CD4-positive, alpha-beta T cell (primary cell): ENCODE measurements around the gene FOXC2. TPM values are rescaled to one million over a fixed set of nuclear protein-coding genes. Genes with fewer than 3 reads are reported as not detected.

ENCODE experiments used
- ATAC-seq: fragments of 200-7000 bp; cut with Tn5 transposase; one replicate; pipeline ENCODE4 v1.10.0; 2022; ENCODE audit warnings: mild to moderate bottlenecking; ENCODE audit not compliant: poor library complexity
- CTCF ChIA-PET: fragments of 350-600 bp; sonication (Branson Sonifier 250); formaldehyde crosslinking; loops from one replicate; lab custom pipeline; 2021; ENCODE audit warnings: antibody characterized with exemption, inconsistent platforms; lab: Charles Lee
- POLR2A ChIA-PET: fragments of 350-600 bp; sonication (Branson Sonifier 250); formaldehyde crosslinking; loops from one replicate; lab custom pipeline; 2021; ENCODE audit warnings: antibody characterized with exemption, inconsistent platforms; lab: Charles Lee
- DNase-seq, 14 experiments: peaks; one replicate each; pipeline ENCODE4 v3.0.0-alpha.2; 2013 to 2020; ENCODE audit warnings: mixed read lengths in 2 of 14
- H3K27ac ChIP-seq, 2 donors: one replicate each; pipeline versions ENCODE4 v1.5.1 to v1.7.0; 2013; ENCODE audit warnings: low read length in 2 of 2, low read depth in 1 of 2, mild to moderate bottlenecking in 1 of 2
- H3K27me3 ChIP-seq, 2 experiments: 1 replicate in 1 of 2; 2 replicates in 1 of 2; pipeline versions ENCODE4 v1.6.1 to v1.7.0; 2013; ENCODE audit warnings: low read length in 2 of 2, control low read depth in 1 of 2, mild to moderate bottlenecking in 1 of 2, moderate library complexity in 1 of 2; ENCODE audit not compliant: insufficient read depth in 2 of 2, control insufficient read depth in 1 of 2
- H3K36me3 ChIP-seq: one replicate; pipeline ENCODE4 v1.6.1; 2013; ENCODE audit warnings: low read length, control low read depth; ENCODE audit not compliant: insufficient read depth
- H3K4me1 ChIP-seq: one replicate; pipeline ENCODE4 v1.6.1; 2013; ENCODE audit warnings: low read length, control low read depth; ENCODE audit not compliant: insufficient read depth
- H3K4me3 ChIP-seq: one replicate; pipeline ENCODE4 v1.5.1; 2013; ENCODE audit warnings: mild to moderate bottlenecking, low read length, moderate library complexity
- H3K9me3 ChIP-seq, 2 experiments: 1 replicate in 1 of 2; 2 replicates in 1 of 2; pipeline versions ENCODE4 v1.6.1 to v1.7.0; 2013; ENCODE audit warnings: low read length in 2 of 2, mild to moderate bottlenecking in 2 of 2, control low read depth in 1 of 2, moderate library complexity in 1 of 2; ENCODE audit not compliant: control insufficient read depth in 1 of 2, insufficient read depth in 1 of 2
- H3K27ac Mint-ChIP-seq: one replicate; pipeline ENCODE4 v1.8.0; 2020; ENCODE audit warnings: mixed read lengths
- H3K27me3 Mint-ChIP-seq: one replicate; pipeline ENCODE4 v1.8.0; 2021; ENCODE audit warnings: mixed read lengths
- H3K36me3 Mint-ChIP-seq: one replicate; pipeline ENCODE4 v1.8.0; 2021; ENCODE audit warnings: low read depth, mixed read lengths
- H3K4me1 Mint-ChIP-seq: one replicate; pipeline ENCODE4 v1.8.0; 2021; ENCODE audit warnings: low read depth, mixed read lengths
- H3K4me3 Mint-ChIP-seq: one replicate; pipeline ENCODE4 v1.8.0; 2020; ENCODE audit warnings: mild to moderate bottlenecking, mixed read lengths
- H3K9me3 Mint-ChIP-seq: one replicate; pipeline ENCODE4 v1.8.0; 2020; ENCODE audit warnings: mixed read lengths
- intact Hi-C, 2 experiments: fragments of 100-400 bp; cut with DNase I in 1 of 2; cut with micrococcal nuclease in 1 of 2; formaldehyde crosslinking; loops; one replicate each; pipeline versions ENCODE4 v1.15.1 to v1.9.0; 2023 to 2025; cut with DNase I, micrococcal nuclease
- total RNA-seq, 174 experiments: library from RNA in 2 of 174; stranded (reverse) in 2 of 174; gene quantifications; one replicate each; pipeline ENCODE4 v1.2.3 and lab custom pipeline; 2021 to 2026
- TF ChIP-seq, protein P1 (sequence below): fragments of 200-600 bp; IDR thresholded peaks from one replicate; pipeline ENCODE4 v1.8.0; 2022; ENCODE audit warnings: antibody characterized with exemption, mild to moderate bottlenecking

The FOXC2 gene
- total RNA-seq, 2 experiments from 2014 or later, result 0.11 to 0.19 TPM

- no peak for DNase-seq
- Histone ChIP-seq H3K4me1 (peaks cover 13% of the 10 kb centered on the region), H3K4me3 (no peak overlapping the region), H3K27ac (no peak overlapping the region), H3K36me3 (no peaks in the 10 kb centered on the region), H3K27me3 (peaks cover 16 to 23% of the 10 kb centered on the region in 2 experiments), H3K9me3 (peaks cover 0 to 26% of the 10 kb centered on the region in 2 experiments)
- TF ChIP-seq, protein P1, sequence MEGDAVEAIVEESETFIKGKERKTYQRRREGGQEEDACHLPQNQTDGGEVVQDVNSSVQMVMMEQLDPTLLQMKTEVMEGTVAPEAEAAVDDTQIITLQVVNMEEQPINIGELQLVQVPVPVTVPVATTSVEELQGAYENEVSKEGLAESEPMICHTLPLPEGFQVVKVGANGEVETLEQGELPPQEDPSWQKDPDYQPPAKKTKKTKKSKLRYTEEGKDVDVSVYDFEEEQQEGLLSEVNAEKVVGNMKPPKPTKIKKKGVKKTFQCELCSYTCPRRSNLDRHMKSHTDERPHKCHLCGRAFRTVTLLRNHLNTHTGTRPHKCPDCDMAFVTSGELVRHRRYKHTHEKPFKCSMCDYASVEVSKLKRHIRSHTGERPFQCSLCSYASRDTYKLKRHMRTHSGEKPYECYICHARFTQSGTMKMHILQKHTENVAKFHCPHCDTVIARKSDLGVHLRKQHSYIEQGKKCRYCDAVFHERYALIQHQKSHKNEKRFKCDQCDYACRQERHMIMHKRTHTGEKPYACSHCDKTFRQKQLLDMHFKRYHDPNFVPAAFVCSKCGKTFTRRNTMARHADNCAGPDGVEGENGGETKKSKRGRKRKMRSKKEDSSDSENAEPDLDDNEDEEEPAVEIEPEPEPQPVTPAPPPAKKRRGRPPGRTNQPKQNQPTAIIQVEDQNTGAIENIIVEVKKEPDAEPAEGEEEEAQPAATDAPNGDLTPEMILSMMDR, result no peak
- POLR2A ChIA-PET, result no interaction called here
- H3K27me3 Mint-ChIP-seq, result peaks cover 21% of the 10 kb centered on the region
- CTCF ChIA-PET, result no interaction called here
- peaks cover 2% of the 10 kb centered on the region for H3K36me3 Mint-ChIP-seq
- peaks cover 8% of the 10 kb centered on the region for H3K4me1 Mint-ChIP-seq
- ATAC-seq, result no peak
- H3K27ac Mint-ChIP-seq, result no peak overlapping the region
- intact Hi-C loops, result no loop called here
- H3K9me3 Mint-ChIP-seq, result no peaks in the 10 kb centered on the region
- H3K4me3 Mint-ChIP-seq, result no peak overlapping the region
Measured at GRCh38 chr16:86524029-86524428, 42.6 kb upstream of the FOXC2 start.

DNA sequence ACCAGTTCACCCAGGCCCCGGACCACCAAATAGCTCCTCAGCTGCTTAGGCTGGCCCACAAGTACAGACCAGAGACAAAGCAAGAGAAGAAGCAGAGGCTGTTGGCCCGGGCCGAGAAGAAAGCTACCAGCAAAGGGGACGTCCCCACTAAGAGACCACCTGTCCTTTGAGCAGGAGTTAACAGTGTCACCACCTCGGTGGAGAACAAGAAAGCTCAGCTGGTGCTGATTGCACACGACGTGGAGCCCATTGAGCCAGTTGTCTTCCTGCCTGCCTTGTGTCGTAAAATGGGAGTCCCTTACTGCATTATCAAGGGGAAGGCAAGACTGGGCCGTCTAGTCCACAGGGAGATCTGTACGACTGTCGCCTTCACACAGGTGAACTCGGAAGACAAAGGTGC is 40.9 kb upstream of the FOXC2 start:
- Mint-ChIP-seq H3K9me3 (no peaks in the 10 kb centered on the region), H3K4me3 (no peak overlapping the region), H3K4me1 (no peaks in the 10 kb centered on the region), H3K27me3 (peaks cover 7% of the 10 kb centered on the region), H3K27ac (no peak overlapping the region), H3K36me3 (peaks cover 4% of the 10 kb centered on the region)
- ChIA-PET CTCF (no interaction called here), POLR2A (no interaction called here)
- TF ChIP-seq, protein P1, result no peak
- Histone ChIP-seq H3K27ac (no peak overlapping the region), H3K4me1 (peaks cover under 1% of the 10 kb centered on the region), H3K36me3 (no peaks in the 10 kb centered on the region), H3K4me3 (no peak overlapping the region), H3K9me3 (peaks cover 0 to 19% of the 10 kb centered on the region in 2 experiments), H3K27me3 (peaks cover 7 to 8% of the 10 kb centered on the region in 2 experiments)
- intact Hi-C loops, result no loop called here
- ATAC-seq, result no peak
- DNase-seq, result no peak

- no peak overlapping the region for H3K27ac Mint-ChIP-seq
- no peaks in the 10 kb centered on the region for H3K4me1 Mint-ChIP-seq
- Histone ChIP-seq H3K4me1 (no peaks in the 10 kb centered on the region), H3K4me3 (no peak overlapping the region), H3K9me3 (peaks cover 0 to 14% of the 10 kb centered on the region in 2 experiments), H3K27ac (no peak overlapping the region), H3K36me3 (no peaks in the 10 kb centered on the region), H3K27me3 (no peaks in the 10 kb centered on the region)
- no peaks in the 10 kb centered on the region for H3K9me3 Mint-ChIP-seq
- TF ChIP-seq, protein P1, result no peak
- ChIA-PET POLR2A (no interaction called here), CTCF (no interaction called here)
- H3K36me3 Mint-ChIP-seq, result peaks cover 6% of the 10 kb centered on the region
- H3K27me3 Mint-ChIP-seq, result no peaks in the 10 kb centered on the region
- ATAC-seq (no peak), DNase-seq (no peak)
- intact Hi-C loops, result no loop called here
- no peak overlapping the region for H3K4me3 Mint-ChIP-seq
Measured at GRCh38 chr16:86527366-86527765, 39.3 kb upstream of the FOXC2 start.
